K562 (cell line): ENCODE measurements around the gene FRMD4A. TPM values are rescaled to one million over a fixed set of nuclear protein-coding genes. Genes with fewer than 3 reads are reported as not detected.

Source experiments
- ATAC-seq: fragments of 200-7000 bp; cut with Tn5 transposase; 3 replicates; pipeline ENCODE4 v1.9.1; 2020; ENCODE audit warnings: moderate library complexity
- BruUV-seq: library from RNA; stranded (reverse); fragments of 400-500 nt; replicated peaks from 2 replicates; lab custom pipeline; 2021; lab: Mats Ljungman, UMichigan
- CTCF ChIA-PET: fragments of 300-600 bp; formaldehyde crosslinking; extraction: SDS; loops from one replicate; lab custom pipeline; 2021; ENCODE audit warnings: low intra/inter-chr PET ratio; lab: Yijun Ruan, JAX
- POLR2A ChIA-PET: fragments of 300-600, 350-650 bp; sonication (Branson Sonifier 250); formaldehyde crosslinking; extraction: SDS; loops from one replicate; lab custom pipeline; 2021; ENCODE audit warnings: antibody characterized with exemption, inconsistent platforms; lab: Yijun Ruan, JAX
- DNase-seq, 4 experiments: peaks; one replicate each; pipeline versions ENCODE4 v3.0.0 to v3.0.0-alpha.2; 2011 to 2018; ENCODE audit warnings: low spot score in 3 of 4, mixed read lengths in 3 of 4; ENCODE audit errors: extremely low read depth in 1 of 4
- FAIRE-seq: peaks from 2 replicates; lab custom pipeline; 2011; peaks lifted over from hg19 to GRCh38; lab: Jason Lieb, UNC
- H2AFZ ChIP-seq: 2 replicates; pipeline ENCODE4 v1.6.0; 2011; ENCODE audit warnings: low read depth, low read length, control low read depth, inconsistent platforms
- H3K27ac ChIP-seq: fragments of 200-600 bp; 3 replicates; pipeline ENCODE4 v1.8.0; 2011; ENCODE audit warnings: low read depth, mild to moderate bottlenecking, control low read depth, inconsistent platforms, low read length, moderate library complexity, mixed read lengths; ENCODE audit errors: extremely low read depth
- H3K27me3 ChIP-seq, 2 experiments: fragments of 300-600 bp in 1 of 2; 2 replicates in 1 of 2; 3 replicates in 1 of 2; pipeline versions ENCODE4 v1.6.0 to v1.8.0; 2011; ENCODE audit warnings: inconsistent platforms in 2 of 2, low read length in 2 of 2, mild to moderate bottlenecking in 1 of 2, mixed read lengths in 1 of 2, moderate library complexity in 1 of 2; ENCODE audit not compliant: control insufficient read depth in 2 of 2, insufficient read depth in 2 of 2
- H3K36me3 ChIP-seq: fragments of 300-600 bp; 3 replicates; pipeline ENCODE4 v1.8.0; 2011; ENCODE audit warnings: mild to moderate bottlenecking, low read length, inconsistent platforms; ENCODE audit not compliant: control insufficient read depth, insufficient read depth
- H3K4me1 ChIP-seq, 2 experiments: fragments of 200-600 bp in 1 of 2; replicated peaks in 1 of 2; 2 replicates in 1 of 2; 3 replicates in 1 of 2; pipeline versions ENCODE4 v1.5.1 to v1.8.0; 2011; ENCODE audit warnings: inconsistent platforms in 2 of 2, low read length in 2 of 2, mild to moderate bottlenecking in 1 of 2, mixed read lengths in 1 of 2, moderate library complexity in 1 of 2; ENCODE audit not compliant: control insufficient read depth in 2 of 2, insufficient read depth in 2 of 2
- H3K4me2 ChIP-seq: 2 replicates; pipeline ENCODE4 v1.6.1; 2011; ENCODE audit warnings: low read length, control low read depth, inconsistent platforms, mixed read lengths; ENCODE audit not compliant: insufficient read depth
- H3K4me3 ChIP-seq: fragments of 200-600 bp; sonication (generic), shearing (Covaris generic); 2 replicates; pipeline ENCODE4 v1.5.1; 2016; ENCODE audit warnings: control low read depth, inconsistent platforms
- H3K79me2 ChIP-seq: fragments of 200-600 bp; 3 replicates; pipeline ENCODE4 v1.8.0; 2011; ENCODE audit warnings: low read length, inconsistent platforms; ENCODE audit not compliant: control insufficient read depth, insufficient read depth
- H3K9ac ChIP-seq, 2 experiments: 2 replicates each; pipeline versions ENCODE4 v1.6.0 to v1.6.1; 2011; ENCODE audit warnings: low read depth in 2 of 2, low read length in 2 of 2, control low read depth in 1 of 2, inconsistent platforms in 1 of 2, mild to moderate bottlenecking in 1 of 2, mixed read lengths in 1 of 2; ENCODE audit not compliant: insufficient read depth in 1 of 2
- H3K9me1 ChIP-seq: one replicate; pipeline ENCODE4 v1.6.0; 2011; ENCODE audit warnings: inconsistent platforms, mild to moderate bottlenecking, low read length, moderate library complexity; ENCODE audit not compliant: control insufficient read depth, insufficient read depth
- H3K9me3 ChIP-seq: replicated peaks from 2 replicates; pipeline ENCODE4 v1.5.1; 2011; ENCODE audit warnings: low read depth, low read length, inconsistent platforms; ENCODE audit not compliant: control insufficient read depth, insufficient read depth
- H4K20me1 ChIP-seq: replicated peaks from 2 replicates; pipeline ENCODE4 v1.6.1; 2011; ENCODE audit warnings: low read length, inconsistent platforms, mixed read lengths; ENCODE audit not compliant: control insufficient read depth, insufficient read depth
- COPS2 ChIP-seq: fragments of 450-650 bp; conservative IDR thresholded peaks from 2 replicates; pipeline ENCODE4 v1.6.1; 2016; ENCODE audit warnings: mild to moderate bottlenecking, moderate library complexity
- CREBBP ChIP-seq: IDR thresholded peaks from one replicate; pipeline ENCODE4 v1.6.1; 2012; ENCODE audit warnings: low read depth, mild to moderate bottlenecking, control low read depth, inconsistent platforms, low read length
- KLF10 ChIP-seq: fragments of 250-450 bp; sonication (Bioruptor Pico); IDR thresholded peaks from 2 replicates; pipeline ENCODE4 v1.6.1; 2021; ENCODE audit warnings: matching md5 sums
- MIER1 ChIP-seq: fragments of 450-650 bp; IDR thresholded peaks from 2 replicates; pipeline ENCODE4 v1.6.1; 2016; ENCODE audit warnings: antibody characterized with exemption, mild to moderate bottlenecking, low read depth
- NEUROD1 ChIP-seq: fragments of 150-350 bp; IDR thresholded peaks from 2 replicates; pipeline ENCODE4 v1.6.1; 2014; ENCODE audit warnings: borderline replicate concordance, low read length, low read depth; ENCODE audit not compliant: partially characterized antibody
- RCOR1 ChIP-seq, 2 experiments: IDR thresholded peaks; 2 replicates each; pipeline ENCODE4 v1.6.1; 2012; ENCODE audit warnings: low read depth in 2 of 2, low read length in 2 of 2, borderline replicate concordance in 1 of 2, improper control_type of control experiment in 1 of 2
- SLC30A9 ChIP-seq: fragments of 250-450 bp; sonication (Bioruptor Pico); IDR thresholded peaks from 2 replicates; pipeline ENCODE4 v1.8.0; 2022; ENCODE audit warnings: mild to moderate bottlenecking, moderate library complexity
- SRF ChIP-seq, 2 experiments: fragments of 250-450, 450-650 bp in 1 of 2; sonication (Bioruptor Pico) in 1 of 2; sonication (generic) in 1 of 2; formaldehyde crosslinking; IDR thresholded peaks; 2 replicates each; pipeline versions ENCODE4 v1.5.0 to v1.5.1; 2020 to 2022; ENCODE audit warnings: mild to moderate bottlenecking in 1 of 2, missing genetic modification reagents in 1 of 2
- SRSF7 ChIP-seq: fragments of 200-400 bp; formaldehyde crosslinking; optimal IDR thresholded peaks from 2 replicates; pipeline ENCODE3; 2017; ENCODE audit warnings: mild to moderate bottlenecking, low read depth, low read length
- TEAD1 ChIP-seq, 2 experiments: fragments of 450-650 bp in 1 of 2; sonication (generic) in 1 of 2; formaldehyde crosslinking; IDR thresholded peaks; 2 replicates each; pipeline versions ENCODE4 v1.4.0 to v1.8.0; 2020 to 2022; ENCODE audit warnings: mild to moderate bottlenecking in 2 of 2, missing genetic modification reagents in 1 of 2
- TOE1 ChIP-seq, 2 experiments: fragments of 450-650 bp in 1 of 2; sonication (generic) in 1 of 2; formaldehyde crosslinking in 1 of 2; IDR thresholded peaks; 2 replicates each; pipeline versions ENCODE4 v1.7.1 to v1.8.0; 2016 to 2022; ENCODE audit warnings: borderline replicate concordance in 2 of 2, mild to moderate bottlenecking in 2 of 2, antibody characterized with exemption in 1 of 2, inconsistent platforms in 1 of 2, low read depth in 1 of 2, missing genetic modification reagents in 1 of 2, moderate library complexity in 1 of 2
- ZFP1 ChIP-seq: fragments of 450-650 bp; formaldehyde crosslinking; IDR thresholded peaks from 2 replicates; pipeline ENCODE4 v1.4.0; 2020; ENCODE audit warnings: mild to moderate bottlenecking, mixed read lengths
- WGBS: fragments of 100-300 bp; shearing (Covaris generic); methylation state at CpG from one replicate; pipeline ENCODE4 v1.1.6; 2016; ENCODE audit warnings: low coverage, mixed read lengths; ENCODE audit not compliant: insufficient coverage; ENCODE audit errors: missing lambda C conversion rate; 5-methylcytosine and 5-hydroxymethylcytosine counted together
- in situ Hi-C: fragments of 300-500 bp; cut with MboI; formaldehyde crosslinking; loops from 4 replicates; pipeline ENCODE4 v1.15.0; 2018; ENCODE audit warnings: inconsistent platforms, mixed read lengths
- intact Hi-C: fragments of 100-400 bp; cut with micrococcal nuclease; formaldehyde crosslinking; loops from 2 replicates; pipeline ENCODE4 v1.14.2; 2022
- polyA plus RNA-seq, 8 experiments: library from polyadenylated mRNA; depleted of rRNA in 4 of 8; stranded (reverse) in 5 of 8; unstranded in 3 of 8; fragments of >200 nt; fragmentation: Nextera tagmentation in 2 of 8; fragmentation: Illumina TruSeq in 1 of 8; extraction: Ambion mirVana in 2 of 8; extraction: Trizol in 1 of 8; gene quantifications; 2 replicates each; pipeline versions ENCODE4 v1.2.1 to v1.2.3, GENCODE V29; 2011 to 2014; ENCODE audit warnings: inconsistent platforms in 1 of 8, missing spikeins in 1 of 8
- total RNA-seq, 7 experiments: library from RNA; depleted of rRNA in 6 of 7; stranded (reverse); fragments of >200 nt in 6 of 7; fragmentation: Illumina TruSeq in 2 of 7; extraction: Trizol in 2 of 7; gene quantifications; 2 replicates each; pipeline versions ENCODE4 v1.2.1 to v1.2.3, GENCODE V29; 2011 to 2021; ENCODE audit warnings: low replicate concordance in 1 of 7
- TF ChIP-seq, protein P1 (sequence below): fragments of 450-650 bp; IDR thresholded peaks from one replicate; pipeline ENCODE4 v1.6.1; 2018; ENCODE audit warnings: mild to moderate bottlenecking, moderate library complexity; ENCODE audit not compliant: partially characterized antibody
- TF ChIP-seq, protein P2 (sequence below): fragments of 250-450 bp; sonication (Bioruptor Pico); IDR thresholded peaks from 2 replicates; pipeline ENCODE4 v1.5.0; 2021
- TF ChIP-seq, protein P3 (sequence below): fragments of 450-650 bp; formaldehyde crosslinking; IDR thresholded peaks from 2 replicates; pipeline ENCODE4 v1.4.0; 2020; ENCODE audit warnings: mild to moderate bottlenecking, moderate library complexity

The FRMD4A gene
- total and polyA plus RNA-seq, 9 of the 15 experiments (the other 6 are each of a cell fraction or from before 2014, with no cell fraction given), result 0.80 to 5.2 (median 3.0) TPM

DNA sequence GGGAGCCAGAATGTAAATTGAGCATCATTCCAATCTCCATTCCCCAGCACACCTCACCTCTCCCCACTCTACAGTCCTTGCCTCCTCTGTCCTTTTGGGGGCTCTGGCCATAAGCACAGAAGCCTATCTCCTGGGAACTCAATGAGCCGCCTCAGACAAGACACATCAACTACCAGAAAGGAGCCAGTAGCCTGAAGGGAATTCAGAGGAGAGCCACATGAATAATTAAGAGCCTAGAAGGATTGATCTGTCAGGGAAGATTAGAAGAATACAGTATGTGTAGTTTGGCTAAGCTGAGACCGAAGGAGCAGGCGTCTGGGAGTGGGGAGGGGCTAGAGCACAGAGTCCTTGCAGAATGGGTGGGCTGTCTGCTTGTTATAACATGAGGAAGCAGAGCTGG is 31.2 kb downstream of the FRMD4A start:
- in situ Hi-C loops, result no loop called here

More for the DNA sequence above, 31.2 kb downstream of the FRMD4A start:
- H3K36me3 ChIP-seq, result no peaks in the 10 kb centered on the region
- no peaks in the 10 kb centered on the region for H3K9me3 ChIP-seq
- FAIRE-seq (no peak), ATAC-seq (no peak), DNase-seq (no peak)
- H3K27ac ChIP-seq, result no peak overlapping the region
- intact Hi-C loops, result no loop called here
- no peaks in the 10 kb centered on the region for H3K27me3 ChIP-seq
- H3K4me3 ChIP-seq, result no peak overlapping the region
- no peaks in the 10 kb centered on the region for H3K9me1 ChIP-seq
- no peak for TF ChIP-seq TOE1 (IDR thresholded peaks at IDR 0.05; ENCODE audit: borderline replicate concordance)
- no peak for TF ChIP-seq TOE1 (CRISPR knock-in tag; IDR thresholded peaks at IDR 0.05; ENCODE audit: borderline replicate concordance, low read depth)
- no peak for TF ChIP-seq CREBBP
- TF ChIP-seq SRF (CRISPR knock-in tag; IDR thresholded peaks at IDR 0.05), result no peak
- TF ChIP-seq COPS2, result no peak
- no peak for TF ChIP-seq SRSF7
- TF ChIP-seq, protein P1, sequence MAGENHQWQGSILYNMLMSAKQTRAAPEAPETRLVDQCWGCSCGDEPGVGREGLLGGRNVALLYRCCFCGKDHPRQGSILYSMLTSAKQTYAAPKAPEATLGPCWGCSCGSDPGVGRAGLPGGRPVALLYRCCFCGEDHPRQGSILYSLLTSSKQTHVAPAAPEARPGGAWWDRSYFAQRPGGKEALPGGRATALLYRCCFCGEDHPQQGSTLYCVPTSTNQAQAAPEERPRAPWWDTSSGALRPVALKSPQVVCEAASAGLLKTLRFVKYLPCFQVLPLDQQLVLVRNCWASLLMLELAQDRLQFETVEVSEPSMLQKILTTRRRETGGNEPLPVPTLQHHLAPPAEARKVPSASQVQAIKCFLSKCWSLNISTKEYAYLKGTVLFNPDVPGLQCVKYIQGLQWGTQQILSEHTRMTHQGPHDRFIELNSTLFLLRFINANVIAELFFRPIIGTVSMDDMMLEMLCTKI, result no peak
- TF ChIP-seq TEAD1 (CRISPR knock-in tag; IDR thresholded peaks at IDR 0.05), result no peak
- TF ChIP-seq MIER1, result no peak
- TF ChIP-seq ZFP1 (CRISPR knock-in tag), result no peak
- TF ChIP-seq KLF10 (CRISPR knock-in tag), result no peak
- TF ChIP-seq, protein P2, sequence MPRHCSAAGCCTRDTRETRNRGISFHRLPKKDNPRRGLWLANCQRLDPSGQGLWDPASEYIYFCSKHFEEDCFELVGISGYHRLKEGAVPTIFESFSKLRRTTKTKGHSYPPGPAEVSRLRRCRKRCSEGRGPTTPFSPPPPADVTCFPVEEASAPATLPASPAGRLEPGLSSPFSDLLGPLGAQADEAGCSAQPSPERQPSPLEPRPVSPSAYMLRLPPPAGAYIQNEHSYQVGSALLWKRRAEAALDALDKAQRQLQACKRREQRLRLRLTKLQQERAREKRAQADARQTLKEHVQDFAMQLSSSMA, result no peak
- TF ChIP-seq NEUROD1, result no peak
- TF ChIP-seq, protein P3, sequence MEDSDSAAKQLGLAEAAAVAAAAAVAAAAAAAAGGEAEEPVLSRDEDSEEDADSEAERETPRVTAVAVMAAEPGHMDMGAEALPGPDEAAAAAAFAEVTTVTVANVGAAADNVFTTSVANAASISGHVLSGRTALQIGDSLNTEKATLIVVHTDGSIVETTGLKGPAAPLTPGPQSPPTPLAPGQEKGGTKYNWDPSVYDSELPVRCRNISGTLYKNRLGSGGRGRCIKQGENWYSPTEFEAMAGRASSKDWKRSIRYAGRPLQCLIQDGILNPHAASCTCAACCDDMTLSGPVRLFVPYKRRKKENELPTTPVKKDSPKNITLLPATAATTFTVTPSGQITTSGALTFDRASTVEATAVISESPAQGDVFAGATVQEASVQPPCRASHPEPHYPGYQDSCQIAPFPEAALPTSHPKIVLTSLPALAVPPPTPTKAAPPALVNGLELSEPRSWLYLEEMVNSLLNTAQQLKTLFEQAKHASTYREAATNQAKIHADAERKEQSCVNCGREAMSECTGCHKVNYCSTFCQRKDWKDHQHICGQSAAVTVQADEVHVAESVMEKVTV (CRISPR knock-in tag), result no peak
- TF ChIP-seq RCOR1 (IDR thresholded peaks at IDR 0.05; ENCODE audit: borderline replicate concordance in 1 of 2, low read depth in 2 of 2, low read length in 2 of 2), result no peak
- TF ChIP-seq SLC30A9 (CRISPR knock-in tag), result no peak
- H3K4me1 ChIP-seq, result no peaks in the 10 kb centered on the region
- no peak overlapping the region for H2AFZ ChIP-seq
- 0% methylated on average over 3 of the region's 3 CpGs for WGBS
- H4K20me1 ChIP-seq, result no peaks in the 10 kb centered on the region
- no peaks in the 10 kb centered on the region for H3K79me2 ChIP-seq
- ChIA-PET POLR2A (interaction anchor here (0.7 kb wide), 1 partner anchor 524 kb away, joined by 3 read pairs; no protein-coding TSS in a partner anchor), CTCF (no interaction called here)
- H3K9ac ChIP-seq, result no peak overlapping the region
- no peak overlapping the region for H3K4me2 ChIP-seq
- BruUV-seq, result no TSS peak
